NCI-H460 (cell line): ENCODE results near the gene EXTL1. TPM values are rescaled to one million over a fixed set of nuclear protein-coding genes. Genes with fewer than 3 reads are reported as not detected.

Source experiments
- DNase-seq: peaks from one replicate; pipeline ENCODE4 v3.0.0-alpha.2; 2016; ENCODE audit warnings: low read depth; ENCODE audit errors: extremely low read depth
- total RNA-seq: library from RNA; depleted of rRNA; stranded (reverse); fragments of >200 nt; shearing (Covaris generic); gene quantifications from 2 replicates; pipeline ENCODE4 v1.2.3, GENCODE V29; 2014

Gene EXTL1
- total RNA-seq, 1 experiment from 2014 or later = 0.05 TPM

- DNase-seq = no peak
Observed at GRCh38 chr1:25996966-25997827, 24.4 kb upstream of the EXTL1 start.

- DNase-seq = peak; percentile 97
Observed at GRCh38 chr1:25997828-25998761, 23.5 kb upstream of the EXTL1 start, which contains the start of gene PAFAH2. Gene PAFAH2 (minus strand): TSS chr1:25998063. CDS start chr1:25990816, 7,247 bp downstream.

- no peak for DNase-seq
Observed at GRCh38 chr1:25999041-25999800, 22.4 kb upstream of the EXTL1 start.

- no peak for DNase-seq
Observed at GRCh38 chr1:26003262-26003661, 18.3 kb upstream of the EXTL1 start.

GRCh38 chr1:26003756-26004155 is 17.8 kb upstream of the EXTL1 start:
- DNase-seq = no peak

GRCh38 chr1:26005434-26006105 is 16.0 kb upstream of the EXTL1 start:
- DNase-seq = no peak

GRCh38 chr1:26006710-26007109 is 14.9 kb upstream of the EXTL1 start:
- DNase-seq = no peak

- no peak for DNase-seq
Observed at GRCh38 chr1:26009796-26010447, 11.7 kb upstream of the EXTL1 start.

- no peak for DNase-seq
Observed at GRCh38 chr1:26010825-26011224, 10.8 kb upstream of the EXTL1 start.

GRCh38 chr1:26012864-26013263 is 8.7 kb upstream of the EXTL1 start:
- DNase-seq = no peak

- DNase-seq = no peak
Observed at GRCh38 chr1:26014179-26014578, 7.4 kb upstream of the EXTL1 start.

- no peak for DNase-seq
Observed at GRCh38 chr1:26015358-26015757, 6.2 kb upstream of the EXTL1 start.

- no peak for DNase-seq
Observed at GRCh38 chr1:26016258-26016952, 5.2 kb upstream of the EXTL1 start.

GRCh38 chr1:26016953-26017545 is 4.5 kb upstream of the EXTL1 start:
- DNase-seq = no peak

- no peak for DNase-seq
Observed at GRCh38 chr1:26017606-26018005, 4.0 kb upstream of the EXTL1 start.

GRCh38 chr1:26019641-26020315 is 1.8 kb upstream of the EXTL1 start:
- no peak for DNase-seq

- DNase-seq = no peak
Observed at GRCh38 chr1:26020330-26020768, 1.2 kb upstream of the EXTL1 start.
